Stimulated activated memory B cell treated with anti-CD40 and anti-IgM and Interleukin-4, amounts not matched to agents 10 μg/mL and 1 μg/mL and 100 μg/mL, for 72 hours (primary cell): Measurements from ENCODE around the gene TBC1D22A.

ENCODE experiments used
- ATAC-seq: fragments of 150-1000 bp; cut with Tn5 transposase; 2 replicates; pipeline ENCODE4 v1.10.0; 2021
- H3K27ac Mint-ChIP-seq: one replicate; pipeline ENCODE4 v1.8.0; 2022; ENCODE audit warnings: mild to moderate bottlenecking, mixed read lengths
- H3K27me3 Mint-ChIP-seq: one replicate; pipeline ENCODE4 v1.8.0; 2022; ENCODE audit warnings: mixed read lengths
- H3K36me3 Mint-ChIP-seq: one replicate; pipeline ENCODE4 v1.8.0; 2022; ENCODE audit warnings: mixed read lengths
- H3K4me1 Mint-ChIP-seq: one replicate; pipeline ENCODE4 v1.8.0; 2022; ENCODE audit warnings: mixed read lengths
- H3K4me3 Mint-ChIP-seq: one replicate; pipeline ENCODE4 v1.8.0; 2022; ENCODE audit warnings: mild to moderate bottlenecking, moderate library complexity, mixed read lengths
- H3K9me3 Mint-ChIP-seq: one replicate; pipeline ENCODE4 v1.8.0; 2022; ENCODE audit warnings: mixed read lengths

Gene TBC1D22A

DNA sequence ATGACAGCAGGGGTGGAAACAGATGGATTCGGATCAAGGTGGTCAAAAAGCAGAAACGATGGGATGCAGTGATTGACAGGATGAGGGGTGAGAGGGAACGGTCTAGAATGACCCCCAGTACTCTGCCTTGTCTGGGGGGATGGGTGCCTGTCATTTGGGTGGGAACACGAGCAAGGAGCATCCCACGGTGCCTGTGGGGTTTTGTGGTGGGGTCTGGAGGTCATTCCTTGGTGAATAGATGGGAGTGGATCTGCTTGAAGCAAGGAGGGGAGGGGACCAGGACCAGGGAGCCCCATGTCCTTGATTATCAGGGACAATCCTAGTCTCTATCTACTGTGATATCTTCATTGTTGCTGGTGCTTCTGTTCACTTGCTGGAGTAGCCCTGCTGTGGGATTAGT lies 16.3 kb upstream of the TBC1D22A start:
- H3K36me3 Mint-ChIP-seq = peaks cover 7% of the 10 kb centered on the region
- ATAC-seq = no peak
- H3K27me3 Mint-ChIP-seq = peaks cover 26% of the 10 kb centered on the region
- peaks cover 27% of the 10 kb centered on the region for H3K4me1 Mint-ChIP-seq
- no peak overlapping the region for H3K4me3 Mint-ChIP-seq
- H3K27ac Mint-ChIP-seq = no peak overlapping the region
- peaks cover 5% of the 10 kb centered on the region for H3K9me3 Mint-ChIP-seq

- peaks cover 5% of the 10 kb centered on the region for H3K9me3 Mint-ChIP-seq
- H3K27ac Mint-ChIP-seq = no peak overlapping the region
- H3K4me1 Mint-ChIP-seq = peaks cover 31% of the 10 kb centered on the region
- no peak for ATAC-seq
- no peak overlapping the region for H3K4me3 Mint-ChIP-seq
- H3K36me3 Mint-ChIP-seq = peaks cover 7% of the 10 kb centered on the region
- peaks cover 30% of the 10 kb centered on the region for H3K27me3 Mint-ChIP-seq
Observed at GRCh38 chr22:46746620-46747019, 15.8 kb upstream of the TBC1D22A start.

- Mint-ChIP-seq H3K36me3 (peaks cover 6% of the 10 kb centered on the region), H3K4me3 (no peak overlapping the region), H3K4me1 (peaks cover 32% of the 10 kb centered on the region), H3K9me3 (peaks cover 5% of the 10 kb centered on the region), H3K27ac (no peak overlapping the region), H3K27me3 (peaks cover 31% of the 10 kb centered on the region)
- ATAC-seq = no peak
Observed at GRCh38 chr22:46747646-46748045, 14.8 kb upstream of the TBC1D22A start.

- Mint-ChIP-seq H3K36me3 (no peaks in the 10 kb centered on the region), H3K27ac (no peak overlapping the region), H3K4me1 (peaks cover 32% of the 10 kb centered on the region), H3K4me3 (no peak overlapping the region), H3K27me3 (peaks cover 31% of the 10 kb centered on the region), H3K9me3 (no peaks in the 10 kb centered on the region)
- no peak for ATAC-seq
Observed at GRCh38 chr22:46748206-46748907, 14.1 kb upstream of the TBC1D22A start.

DNA sequence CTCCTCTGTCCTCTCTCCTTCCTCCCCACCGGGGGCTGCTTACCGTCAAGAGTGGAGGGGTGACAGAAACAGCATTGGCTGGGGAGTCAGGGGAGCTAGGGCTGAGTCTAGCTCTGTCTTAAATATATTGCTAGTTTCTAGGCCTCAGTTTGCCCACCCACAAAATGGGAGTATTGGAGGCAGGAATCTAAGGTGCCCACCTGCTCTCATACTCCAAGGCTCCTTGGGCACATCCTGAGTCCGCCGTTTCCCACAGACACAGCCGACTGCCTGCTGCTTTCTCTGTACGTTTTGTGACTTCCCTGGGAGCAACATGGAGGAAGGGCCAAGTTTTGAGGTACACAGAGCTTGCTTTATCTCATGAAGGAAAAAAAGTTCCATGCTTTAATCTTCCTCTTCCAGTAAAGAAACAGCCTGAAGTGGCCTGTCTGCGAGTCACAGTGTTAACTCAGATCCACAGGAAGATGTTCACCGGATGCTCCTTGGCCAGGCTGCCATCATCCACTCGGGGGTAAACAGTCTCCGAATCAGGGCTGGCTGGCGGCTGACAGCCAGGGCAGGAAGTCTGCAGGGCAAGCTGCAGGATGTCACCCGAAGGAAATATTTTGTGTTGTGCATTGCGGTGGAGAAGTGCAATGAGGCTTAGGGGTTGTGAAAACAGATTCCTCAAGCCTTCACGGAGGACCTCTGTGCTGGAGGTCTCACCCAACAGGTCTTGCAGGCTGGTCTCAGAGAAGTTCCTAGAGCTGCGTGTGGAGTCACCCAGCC lies 13.4 kb upstream of the TBC1D22A start:
- H3K27ac Mint-ChIP-seq = peak overlapping the region; percentile 3
- H3K4me1 Mint-ChIP-seq = peaks cover 36% of the 10 kb centered on the region
- H3K36me3 Mint-ChIP-seq = no peaks in the 10 kb centered on the region
- H3K4me3 Mint-ChIP-seq = no peak overlapping the region
- H3K9me3 Mint-ChIP-seq = no peaks in the 10 kb centered on the region
- no peak for ATAC-seq
- peaks cover 31% of the 10 kb centered on the region for H3K27me3 Mint-ChIP-seq

GRCh38 chr22:46749682-46750529 lies 12.5 kb upstream of the TBC1D22A start:
- peaks cover 31% of the 10 kb centered on the region for H3K27me3 Mint-ChIP-seq
- peaks cover 41% of the 10 kb centered on the region for H3K4me1 Mint-ChIP-seq
- H3K9me3 Mint-ChIP-seq = no peaks in the 10 kb centered on the region
- H3K36me3 Mint-ChIP-seq = no peaks in the 10 kb centered on the region
- H3K4me3 Mint-ChIP-seq = no peak overlapping the region
- H3K27ac Mint-ChIP-seq = peak overlapping the region; percentile 3
- ATAC-seq = no peak

GRCh38 chr22:46750530-46750800 lies 12.0 kb upstream of the TBC1D22A start:
- H3K36me3 Mint-ChIP-seq = no peaks in the 10 kb centered on the region
- peaks cover 41% of the 10 kb centered on the region for H3K4me1 Mint-ChIP-seq
- H3K27me3 Mint-ChIP-seq = peaks cover 31% of the 10 kb centered on the region
- H3K4me3 Mint-ChIP-seq = no peak overlapping the region
- peak overlapping the region; percentile 3 for H3K27ac Mint-ChIP-seq
- no peaks in the 10 kb centered on the region for H3K9me3 Mint-ChIP-seq
- ATAC-seq = no peak

DNA sequence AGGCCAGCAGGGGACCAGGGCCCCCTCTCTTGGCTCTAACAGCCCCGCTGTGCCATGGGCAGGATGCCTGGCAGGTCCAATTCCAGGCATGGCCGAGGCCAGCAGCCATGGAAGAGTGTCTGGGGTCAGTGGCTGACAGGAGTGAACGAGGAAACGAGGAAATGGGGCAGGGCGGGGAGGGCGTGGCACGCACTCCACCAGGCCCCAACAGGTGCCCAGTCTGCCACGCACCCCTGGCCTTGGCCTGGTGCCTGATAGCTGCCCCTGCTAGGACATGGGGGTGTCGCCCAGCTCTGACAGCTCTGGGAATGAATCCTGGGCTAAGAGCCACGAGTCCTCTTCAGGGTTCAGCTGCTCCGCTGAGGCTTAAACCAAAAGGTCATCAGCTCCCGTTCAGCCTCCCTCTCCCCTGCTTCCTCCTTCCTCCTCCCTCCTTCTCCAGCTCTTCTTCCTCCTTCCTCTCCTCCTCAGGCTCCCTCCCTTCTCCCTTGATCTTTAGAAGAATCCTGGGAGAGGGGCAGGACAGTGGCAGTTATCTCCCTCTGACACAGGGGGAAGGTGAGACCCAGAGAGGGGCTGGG lies 11.5 kb upstream of the TBC1D22A start:
- peak overlapping the region; percentile 3 for H3K27ac Mint-ChIP-seq
- no peaks in the 10 kb centered on the region for H3K36me3 Mint-ChIP-seq
- H3K4me3 Mint-ChIP-seq = no peak overlapping the region
- H3K4me1 Mint-ChIP-seq = peaks cover 41% of the 10 kb centered on the region
- H3K27me3 Mint-ChIP-seq = peaks cover 31% of the 10 kb centered on the region
- ATAC-seq = no peak
- no peaks in the 10 kb centered on the region for H3K9me3 Mint-ChIP-seq

GRCh38 chr22:46752286-46752987 lies 10.0 kb upstream of the TBC1D22A start:
- peaks cover 31% of the 10 kb centered on the region for H3K27me3 Mint-ChIP-seq
- no peak for ATAC-seq
- no peak overlapping the region for H3K27ac Mint-ChIP-seq
- no peak overlapping the region for H3K4me3 Mint-ChIP-seq
- H3K36me3 Mint-ChIP-seq = peaks cover 6% of the 10 kb centered on the region
- peaks cover 5% of the 10 kb centered on the region for H3K9me3 Mint-ChIP-seq
- peaks cover 41% of the 10 kb centered on the region for H3K4me1 Mint-ChIP-seq

DNA sequence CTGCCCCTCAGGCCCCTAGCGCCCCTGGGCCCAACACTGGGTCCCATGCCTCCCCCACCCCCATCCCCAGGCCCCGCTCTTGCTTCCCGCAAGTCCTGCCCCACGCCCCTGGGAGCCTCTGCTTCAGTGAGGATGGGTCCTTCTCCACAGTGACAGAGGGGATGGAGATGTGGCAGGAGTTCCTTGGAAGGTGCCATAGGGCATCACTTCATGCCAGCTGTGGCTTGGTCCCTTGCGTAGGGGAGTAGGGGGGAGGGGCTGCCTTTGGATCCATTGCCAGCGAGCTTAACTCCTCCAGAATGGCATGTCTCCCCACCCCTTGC lies 9.5 kb upstream of the TBC1D22A start:
- peaks cover 5% of the 10 kb centered on the region for H3K9me3 Mint-ChIP-seq
- ATAC-seq = no peak
- no peak overlapping the region for H3K4me3 Mint-ChIP-seq
- H3K4me1 Mint-ChIP-seq = peaks cover 41% of the 10 kb centered on the region
- H3K27me3 Mint-ChIP-seq = peaks cover 31% of the 10 kb centered on the region
- no peak overlapping the region for H3K27ac Mint-ChIP-seq
- H3K36me3 Mint-ChIP-seq = peaks cover 6% of the 10 kb centered on the region

DNA sequence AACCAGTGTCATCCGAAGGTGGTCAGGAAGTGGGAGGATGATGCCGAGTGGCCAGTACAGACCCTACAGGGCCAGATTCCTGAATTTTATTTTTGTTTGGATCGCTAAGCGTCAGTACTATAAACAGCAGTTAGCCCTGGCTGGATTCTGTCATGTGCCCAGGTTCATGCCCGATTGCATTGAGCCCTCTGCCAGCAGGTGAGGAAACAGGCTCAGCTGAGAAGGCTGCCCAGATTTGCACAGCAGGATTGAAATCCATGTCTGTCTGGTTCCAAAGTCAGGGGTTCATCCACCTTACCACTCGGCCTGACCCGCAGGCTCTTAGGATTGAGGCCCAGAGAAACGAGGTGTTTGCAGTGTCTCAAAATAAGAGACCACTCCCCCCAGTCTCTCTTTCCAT lies 9.1 kb upstream of the TBC1D22A start:
- Mint-ChIP-seq H3K4me3 (no peak overlapping the region), H3K9me3 (peaks cover 5% of the 10 kb centered on the region), H3K4me1 (peaks cover 42% of the 10 kb centered on the region), H3K27ac (no peak overlapping the region), H3K36me3 (peaks cover 6% of the 10 kb centered on the region), H3K27me3 (peaks cover 31% of the 10 kb centered on the region)
- no peak for ATAC-seq

DNA sequence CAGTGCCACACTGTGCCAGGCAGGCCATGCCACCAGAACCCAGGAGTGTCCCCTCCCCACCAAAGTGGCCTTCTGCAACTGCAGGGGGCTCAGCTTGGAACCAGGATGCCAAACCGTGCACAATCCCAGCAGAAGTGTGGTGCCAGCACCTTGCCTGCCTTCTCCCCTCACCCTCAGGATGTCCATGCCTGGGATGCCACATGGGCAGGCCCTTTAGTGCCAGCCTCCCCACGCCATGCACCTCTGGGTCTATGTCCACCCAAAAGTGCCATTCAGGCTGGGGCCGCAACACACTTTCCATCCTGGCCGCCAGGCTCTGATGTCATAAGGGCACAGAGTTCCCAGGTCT lies 8.7 kb upstream of the TBC1D22A start:
- Mint-ChIP-seq H3K4me1 (peaks cover 44% of the 10 kb centered on the region), H3K4me3 (no peak overlapping the region), H3K9me3 (peaks cover 5% of the 10 kb centered on the region), H3K27me3 (peaks cover 28% of the 10 kb centered on the region), H3K27ac (peak overlapping the region; percentile 63), H3K36me3 (peaks cover 6% of the 10 kb centered on the region)
- ATAC-seq = no peak

- ATAC-seq = peak; percentile 49
- peak overlapping the region; percentile 63 for H3K27ac Mint-ChIP-seq
- H3K36me3 Mint-ChIP-seq = peaks cover 6% of the 10 kb centered on the region
- no peak overlapping the region for H3K4me3 Mint-ChIP-seq
- H3K9me3 Mint-ChIP-seq = peaks cover 5% of the 10 kb centered on the region
- H3K27me3 Mint-ChIP-seq = peaks cover 23% of the 10 kb centered on the region
- H3K4me1 Mint-ChIP-seq = peaks cover 41% of the 10 kb centered on the region
Observed at GRCh38 chr22:46754110-46754799, 8.2 kb upstream of the TBC1D22A start.

- H3K27ac Mint-ChIP-seq = peak overlapping the region; percentile 63
- H3K4me3 Mint-ChIP-seq = no peak overlapping the region
- no peak for ATAC-seq
- H3K27me3 Mint-ChIP-seq = peaks cover 18% of the 10 kb centered on the region
- peaks cover 35% of the 10 kb centered on the region for H3K4me1 Mint-ChIP-seq
- H3K9me3 Mint-ChIP-seq = peaks cover 5% of the 10 kb centered on the region
- peaks cover 6% of the 10 kb centered on the region for H3K36me3 Mint-ChIP-seq
Observed at GRCh38 chr22:46754826-46755225, 7.6 kb upstream of the TBC1D22A start.
